IPS-15b (cell line): Measurements from ENCODE around the gene ANKRD63.
A peak's percentile ranks its signal among the peaks of the same experiment; 100 is the strongest.

Source experiments
- H3K27me3 ChIP-seq: one replicate; pipeline ENCODE4 v1.6.1; 2013; ENCODE audit warnings: low read length; ENCODE audit not compliant: control insufficient read depth, insufficient read depth
- H3K36me3 ChIP-seq: one replicate; pipeline ENCODE4 v1.6.1; 2013; ENCODE audit warnings: low read length; ENCODE audit not compliant: control insufficient read depth, insufficient read depth
- H3K4me1 ChIP-seq: one replicate; pipeline ENCODE4 v1.6.1; 2013; ENCODE audit warnings: mild to moderate bottlenecking, low read length; ENCODE audit not compliant: control insufficient read depth, insufficient read depth
- H3K4me3 ChIP-seq: one replicate; pipeline ENCODE4 v1.5.1; 2013; ENCODE audit warnings: low read depth, low read length
- H3K9ac ChIP-seq: one replicate; pipeline ENCODE4 v1.6.1; 2013; ENCODE audit warnings: low read depth, mild to moderate bottlenecking, low read length
- H3K9me3 ChIP-seq: one replicate; pipeline ENCODE4 v1.6.1; 2013; ENCODE audit warnings: mild to moderate bottlenecking, low read length; ENCODE audit not compliant: control insufficient read depth, insufficient read depth

ANKRD63 gene

DNA sequence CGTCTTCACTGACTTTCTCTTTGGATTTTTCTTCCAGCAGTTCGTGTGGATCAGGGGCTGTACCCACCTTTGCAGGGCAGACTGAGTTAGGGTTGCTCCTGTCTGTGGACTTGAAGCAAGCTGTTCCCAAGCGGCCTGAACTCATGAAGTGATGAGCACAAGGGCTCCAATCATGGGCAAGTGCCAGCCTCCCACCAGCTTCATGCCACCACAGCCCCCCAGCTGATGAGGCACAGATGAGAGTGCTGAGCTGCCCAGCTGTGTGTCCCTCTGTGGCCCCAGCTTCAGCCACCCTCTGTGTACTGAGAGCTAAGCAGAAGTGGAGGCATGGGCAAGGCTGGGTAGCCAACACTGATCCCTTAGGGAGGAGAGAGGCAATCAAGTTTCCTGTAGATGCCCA lies 28.1 kb upstream of the ANKRD63 start:
- Histone ChIP-seq H3K9ac (no peak overlapping the region), H3K4me1 (peaks cover 20% of the 10 kb centered on the region), H3K27me3 (peaks cover 22% of the 10 kb centered on the region), H3K4me3 (no peak overlapping the region), H3K9me3 (no peaks in the 10 kb centered on the region), H3K36me3 (no peaks in the 10 kb centered on the region)

DNA sequence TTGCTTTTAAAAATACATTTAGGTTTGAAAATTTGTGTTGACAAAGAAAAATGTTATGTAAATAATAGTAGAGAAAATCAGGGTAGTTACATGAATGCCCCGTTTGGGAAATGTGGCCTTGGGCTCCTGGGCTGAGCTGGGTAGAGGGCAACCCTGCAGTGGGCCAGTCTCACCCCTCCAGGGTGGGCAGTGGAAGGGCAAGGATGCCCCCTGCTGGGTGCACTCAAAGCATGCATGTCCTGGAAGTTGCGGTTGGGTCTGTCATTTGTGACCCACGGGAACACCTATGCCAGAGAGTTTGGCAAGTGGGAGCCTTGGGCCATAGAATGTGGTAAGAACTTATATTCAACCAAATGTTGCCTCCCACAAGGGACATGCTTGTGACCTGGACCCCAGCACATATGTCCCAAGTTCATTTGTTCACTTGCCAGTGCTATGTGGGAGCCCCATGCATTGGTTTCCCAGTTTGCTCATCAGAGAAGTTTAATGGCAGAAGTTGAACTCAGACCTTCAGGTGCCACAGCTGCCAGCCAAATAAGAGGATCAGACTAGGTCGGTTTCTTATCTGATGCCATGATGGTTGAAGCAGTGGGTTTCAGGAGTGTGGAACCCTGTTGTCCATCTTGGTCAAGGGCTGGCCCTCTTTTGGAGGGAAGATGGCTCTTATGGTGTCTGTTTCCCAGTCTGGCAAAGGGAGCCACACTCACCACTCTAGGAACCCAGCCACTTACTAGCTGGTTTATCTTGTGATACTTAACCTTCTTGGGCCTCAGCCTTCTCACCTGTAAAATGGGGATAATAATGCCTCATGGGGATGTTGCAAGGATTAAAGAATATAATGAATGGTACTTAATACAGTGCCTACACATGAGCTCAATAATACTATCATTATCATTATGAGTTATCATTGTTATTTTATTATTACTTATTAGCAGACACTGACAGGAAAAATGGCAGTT lies 27.4 kb upstream of the ANKRD63 start:
- H3K9me3 ChIP-seq: no peaks in the 10 kb centered on the region
- no peaks in the 10 kb centered on the region for H3K36me3 ChIP-seq
- H3K4me1 ChIP-seq: peaks cover 20% of the 10 kb centered on the region
- H3K9ac ChIP-seq: no peak overlapping the region
- H3K27me3 ChIP-seq: peaks cover 22% of the 10 kb centered on the region
- no peak overlapping the region for H3K4me3 ChIP-seq

GRCh38 chr15:40309344-40309862 lies 26.5 kb upstream of the ANKRD63 start:
- peaks cover 20% of the 10 kb centered on the region for H3K4me1 ChIP-seq

GRCh38 chr15:40307421-40308211 lies 24.8 kb upstream of the ANKRD63 start, which contains the start of gene PLCB2:
Gene PLCB2, minus strand, starts transcription at chr15:40307935. Its CDS starts 263 bp downstream, at chr15:40307672.
- Histone ChIP-seq H3K27me3 (peaks cover 19% of the 10 kb centered on the region), H3K4me1 (peaks cover 17% of the 10 kb centered on the region), H3K9me3 (no peaks in the 10 kb centered on the region), H3K9ac (no peak within 1 kb of the TSS), H3K4me3 (peak within 1 kb of the TSS; percentile 37), H3K36me3 (no peaks in the 10 kb centered on the region)

More at GRCh38 chr15:40309344-40309862, 26.5 kb upstream of the ANKRD63 start:
- H3K36me3 ChIP-seq: no peaks in the 10 kb centered on the region
- H3K4me3 ChIP-seq: no peak overlapping the region
- no peaks in the 10 kb centered on the region for H3K9me3 ChIP-seq
- H3K9ac ChIP-seq: no peak overlapping the region
- H3K27me3 ChIP-seq: peaks cover 17% of the 10 kb centered on the region

DNA sequence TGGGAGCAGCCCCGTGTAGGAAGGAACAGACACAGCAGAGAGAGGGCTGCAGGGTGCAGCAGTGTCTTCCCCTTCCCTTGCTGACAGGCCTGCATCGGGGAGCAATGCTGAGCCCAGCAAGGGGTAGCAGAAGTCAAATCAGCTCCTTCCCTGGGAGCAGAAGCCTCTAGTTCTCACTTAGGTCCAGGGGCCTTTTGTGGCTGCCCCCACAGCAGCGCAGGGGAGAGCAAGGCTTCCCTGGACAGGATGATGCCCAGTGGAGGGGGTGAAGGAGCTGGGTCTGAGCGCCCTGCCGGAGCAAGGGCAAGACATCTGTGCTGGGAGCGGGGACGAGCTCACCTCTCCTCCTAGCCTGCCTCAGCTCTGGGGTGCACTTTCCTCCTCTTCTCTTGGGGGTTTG lies 24.0 kb upstream of the ANKRD63 start:
- peaks cover 19% of the 10 kb centered on the region for H3K27me3 ChIP-seq
- H3K4me1 ChIP-seq: peaks cover 17% of the 10 kb centered on the region
- no peak overlapping the region for H3K9ac ChIP-seq
- no peak overlapping the region for H3K4me3 ChIP-seq
- no peaks in the 10 kb centered on the region for H3K36me3 ChIP-seq
- H3K9me3 ChIP-seq: no peaks in the 10 kb centered on the region

GRCh38 chr15:40306371-40306770 lies 23.5 kb upstream of the ANKRD63 start:
- H3K27me3 ChIP-seq: peaks cover 18% of the 10 kb centered on the region

GRCh38 chr15:40305281-40305680 lies 22.4 kb upstream of the ANKRD63 start:
- H3K36me3 ChIP-seq: no peaks in the 10 kb centered on the region
- peaks cover 17% of the 10 kb centered on the region for H3K4me1 ChIP-seq
- H3K4me3 ChIP-seq: no peak overlapping the region
- no peak overlapping the region for H3K9ac ChIP-seq
- peaks cover 7% of the 10 kb centered on the region for H3K27me3 ChIP-seq
- no peaks in the 10 kb centered on the region for H3K9me3 ChIP-seq

More at GRCh38 chr15:40306371-40306770, 23.5 kb upstream of the ANKRD63 start:
- no peaks in the 10 kb centered on the region for H3K9me3 ChIP-seq
- no peak overlapping the region for H3K9ac ChIP-seq
- no peaks in the 10 kb centered on the region for H3K36me3 ChIP-seq
- no peak overlapping the region for H3K4me3 ChIP-seq
- peaks cover 17% of the 10 kb centered on the region for H3K4me1 ChIP-seq

GRCh38 chr15:40303576-40303975 lies 20.7 kb upstream of the ANKRD63 start:
- no peaks in the 10 kb centered on the region for H3K9me3 ChIP-seq
- H3K4me3 ChIP-seq: no peak overlapping the region
- peaks cover 10% of the 10 kb centered on the region for H3K4me1 ChIP-seq
- H3K27me3 ChIP-seq: peaks cover 2% of the 10 kb centered on the region
- no peak overlapping the region for H3K9ac ChIP-seq
- no peaks in the 10 kb centered on the region for H3K36me3 ChIP-seq

DNA sequence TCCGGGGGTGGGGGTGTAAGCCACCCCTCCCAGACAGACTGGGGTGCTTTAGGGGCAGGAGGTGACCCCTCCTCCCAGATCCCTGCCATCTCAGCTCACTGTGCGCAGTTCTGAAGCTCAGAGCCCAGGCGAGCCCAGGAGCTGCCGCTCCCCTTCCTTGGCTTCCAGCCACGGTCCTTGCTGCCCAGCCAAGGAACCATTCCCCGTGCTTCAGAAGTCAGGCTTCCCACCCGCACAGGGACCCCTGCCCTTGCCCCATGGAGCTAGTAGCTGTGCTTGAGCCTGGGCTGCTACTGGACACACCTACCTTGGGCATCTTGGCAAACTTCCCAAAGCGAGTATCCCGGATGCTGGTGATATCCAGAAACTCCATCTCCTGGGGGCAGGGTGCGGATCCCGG lies 20.1 kb upstream of the ANKRD63 start:
- Histone ChIP-seq H3K4me1 (peaks cover 8% of the 10 kb centered on the region), H3K9me3 (no peaks in the 10 kb centered on the region), H3K4me3 (no peak overlapping the region), H3K36me3 (no peaks in the 10 kb centered on the region), H3K9ac (no peak overlapping the region), H3K27me3 (peaks cover 2% of the 10 kb centered on the region)

GRCh38 chr15:40302288-40302886 lies 19.5 kb upstream of the ANKRD63 start:
- Histone ChIP-seq H3K4me1 (peaks cover 6% of the 10 kb centered on the region), H3K4me3 (no peak overlapping the region), H3K27me3 (peaks cover 2% of the 10 kb centered on the region), H3K36me3 (no peaks in the 10 kb centered on the region), H3K9me3 (no peaks in the 10 kb centered on the region), H3K9ac (no peak overlapping the region)

GRCh38 chr15:40301467-40302179 lies 18.8 kb upstream of the ANKRD63 start:
- Histone ChIP-seq H3K9ac (no peak overlapping the region), H3K9me3 (no peaks in the 10 kb centered on the region), H3K4me1 (no peaks in the 10 kb centered on the region), H3K4me3 (no peak overlapping the region), H3K36me3 (no peaks in the 10 kb centered on the region), H3K27me3 (peaks cover 2% of the 10 kb centered on the region)
